ENCODE results near the gene LMAN2. TPM values are rescaled to one million over a fixed set of nuclear protein-coding genes. Genes with fewer than 3 reads are reported as not detected.
A peak's percentile ranks its signal among the peaks of the same experiment; 100 is the strongest.

LMAN2 gene
- total RNA-seq, 1 donor, result 190 TPM

DNA sequence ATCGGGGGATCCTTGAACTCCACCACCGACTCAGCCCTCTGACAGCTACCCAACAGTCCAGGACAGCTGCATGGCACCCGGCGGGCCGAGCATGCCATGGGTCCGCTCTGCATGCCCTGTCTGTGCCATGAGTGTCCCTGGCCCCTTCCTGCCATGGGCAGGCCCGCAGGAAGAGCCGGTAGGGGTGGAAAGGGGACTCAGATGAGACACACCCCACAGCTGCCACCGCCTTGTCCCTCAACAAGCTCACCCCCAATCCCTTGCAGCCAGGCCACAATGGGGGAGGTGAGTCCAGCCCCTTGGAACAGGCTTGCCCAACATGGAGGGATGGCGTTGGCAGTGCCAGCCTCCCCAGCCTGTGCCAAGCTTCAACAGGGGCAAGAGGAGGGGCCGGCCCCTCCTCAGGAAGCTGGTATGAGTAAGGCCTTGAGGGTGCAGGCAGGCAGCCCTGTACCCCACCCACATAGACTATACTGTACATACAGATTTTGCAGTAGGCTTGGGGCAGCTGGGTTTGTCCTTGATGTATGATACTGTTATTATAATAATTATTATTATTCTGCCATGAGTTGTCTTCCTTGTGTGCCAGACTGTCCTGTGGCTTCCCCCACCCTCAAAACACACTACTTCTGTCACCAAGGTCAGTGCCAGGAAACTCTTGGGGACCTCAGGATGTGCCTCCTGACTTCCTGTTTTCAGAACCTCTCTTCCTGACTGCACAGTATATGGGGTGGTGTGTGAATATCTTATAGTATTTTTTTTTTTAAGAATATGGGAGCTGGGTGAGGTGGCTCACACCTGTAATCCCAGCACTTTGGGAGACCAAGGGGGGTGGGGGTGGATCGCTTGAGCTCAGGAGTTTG, 20.8 kb upstream of the LMAN2 start:
- H3K4me3 ChIP-seq (ENCODE audit: low read depth, low read length), result no peak overlapping the region
- TF ChIP-seq, protein P1, sequence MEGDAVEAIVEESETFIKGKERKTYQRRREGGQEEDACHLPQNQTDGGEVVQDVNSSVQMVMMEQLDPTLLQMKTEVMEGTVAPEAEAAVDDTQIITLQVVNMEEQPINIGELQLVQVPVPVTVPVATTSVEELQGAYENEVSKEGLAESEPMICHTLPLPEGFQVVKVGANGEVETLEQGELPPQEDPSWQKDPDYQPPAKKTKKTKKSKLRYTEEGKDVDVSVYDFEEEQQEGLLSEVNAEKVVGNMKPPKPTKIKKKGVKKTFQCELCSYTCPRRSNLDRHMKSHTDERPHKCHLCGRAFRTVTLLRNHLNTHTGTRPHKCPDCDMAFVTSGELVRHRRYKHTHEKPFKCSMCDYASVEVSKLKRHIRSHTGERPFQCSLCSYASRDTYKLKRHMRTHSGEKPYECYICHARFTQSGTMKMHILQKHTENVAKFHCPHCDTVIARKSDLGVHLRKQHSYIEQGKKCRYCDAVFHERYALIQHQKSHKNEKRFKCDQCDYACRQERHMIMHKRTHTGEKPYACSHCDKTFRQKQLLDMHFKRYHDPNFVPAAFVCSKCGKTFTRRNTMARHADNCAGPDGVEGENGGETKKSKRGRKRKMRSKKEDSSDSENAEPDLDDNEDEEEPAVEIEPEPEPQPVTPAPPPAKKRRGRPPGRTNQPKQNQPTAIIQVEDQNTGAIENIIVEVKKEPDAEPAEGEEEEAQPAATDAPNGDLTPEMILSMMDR (IDR thresholded peaks at IDR 0.05; ENCODE audit: insufficient read depth, low read length), result no peak
- DNase-seq (ENCODE audit: low read depth), result no peak

DNA sequence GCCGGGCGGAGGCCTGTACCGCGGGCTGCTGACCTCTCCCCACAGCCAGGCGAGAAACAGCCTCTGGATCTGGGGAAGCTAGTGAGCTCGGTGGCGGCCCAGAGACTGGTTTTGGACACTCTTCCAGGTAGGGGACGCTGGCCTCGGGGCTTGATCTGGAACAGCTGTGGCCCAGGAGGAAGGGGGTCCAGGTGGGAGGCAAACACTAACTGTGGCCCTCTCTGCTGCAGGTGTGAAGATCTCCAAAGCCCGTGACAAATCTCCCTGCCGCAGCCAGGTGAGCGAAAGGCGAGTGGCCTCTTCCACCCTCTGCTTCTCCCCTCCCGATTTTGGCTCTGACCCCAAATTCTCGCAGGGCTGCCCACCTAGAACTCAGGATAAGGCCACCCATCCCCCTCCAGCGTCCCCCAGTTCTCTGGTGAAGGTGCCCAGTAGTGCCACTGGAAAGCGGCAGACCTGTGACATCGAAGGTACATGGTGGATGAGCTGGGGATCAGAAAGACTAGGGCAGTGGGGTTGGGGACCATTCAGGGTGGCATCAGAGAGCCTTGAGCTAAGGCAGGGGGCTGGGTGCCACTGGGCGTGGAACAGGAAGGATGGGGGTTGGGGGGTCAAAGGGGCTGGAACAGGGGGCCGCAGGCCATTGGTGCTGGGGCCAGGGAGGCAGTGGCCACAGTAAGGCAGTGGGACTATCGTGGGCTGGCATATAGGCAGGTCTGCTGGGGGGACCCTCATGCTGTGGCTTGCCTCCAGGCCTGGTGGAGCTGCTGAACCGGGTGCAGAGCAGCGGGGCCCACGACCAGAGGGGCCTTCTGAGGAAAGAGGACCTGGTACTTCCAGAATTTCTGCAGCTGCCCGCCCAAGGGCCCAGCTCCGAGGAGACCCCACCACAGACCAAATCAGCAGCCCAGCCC, 19.9 kb upstream of the LMAN2 start:
- DNase-seq (ENCODE audit: low read depth), result no peak
- peak overlapping the region; percentile 69 for H3K4me3 ChIP-seq (ENCODE audit: low read depth, low read length)
- TF ChIP-seq, protein P1 (IDR thresholded peaks at IDR 0.05; ENCODE audit: insufficient read depth, low read length), result peak; percentile 5

DNA sequence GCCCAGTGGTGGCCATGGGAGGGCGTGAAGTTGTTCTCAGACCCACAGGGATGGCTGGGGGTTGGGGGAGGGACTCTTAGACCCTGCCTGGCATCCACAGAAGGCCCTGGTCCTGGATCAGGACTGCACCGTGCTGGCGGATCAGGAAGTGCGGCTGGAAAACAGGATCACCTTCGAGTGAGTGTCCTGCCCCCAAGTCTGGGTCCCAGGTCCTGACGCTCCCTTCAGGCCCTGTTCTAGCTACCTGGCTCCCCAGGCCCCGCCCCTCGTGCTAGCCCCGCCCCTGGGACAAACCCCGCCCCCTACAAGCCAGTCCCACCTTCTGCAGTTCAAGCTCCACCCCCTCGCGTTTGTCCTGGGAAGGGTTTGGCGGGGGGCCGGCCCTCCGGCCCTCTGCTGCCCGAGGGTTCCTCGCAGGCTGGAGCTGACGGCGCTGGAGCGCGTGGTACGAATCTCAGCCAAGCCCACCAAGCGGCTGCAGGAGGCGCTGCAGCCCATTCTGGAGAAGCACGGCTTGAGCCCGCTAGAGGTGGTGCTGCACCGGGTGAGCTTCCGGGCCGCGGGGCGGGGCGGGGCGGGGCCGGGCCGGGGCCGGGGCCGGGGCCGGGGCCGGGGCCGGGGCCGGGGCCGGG, 19.1 kb upstream of the LMAN2 start:
- DNase-seq (ENCODE audit: low read depth), result peak; percentile 82
- TF ChIP-seq, protein P1 (IDR thresholded peaks at IDR 0.05; ENCODE audit: insufficient read depth, low read length), result peak; percentile 69
- H3K4me3 ChIP-seq (ENCODE audit: low read depth, low read length), result peak overlapping the region; percentile 69

DNA sequence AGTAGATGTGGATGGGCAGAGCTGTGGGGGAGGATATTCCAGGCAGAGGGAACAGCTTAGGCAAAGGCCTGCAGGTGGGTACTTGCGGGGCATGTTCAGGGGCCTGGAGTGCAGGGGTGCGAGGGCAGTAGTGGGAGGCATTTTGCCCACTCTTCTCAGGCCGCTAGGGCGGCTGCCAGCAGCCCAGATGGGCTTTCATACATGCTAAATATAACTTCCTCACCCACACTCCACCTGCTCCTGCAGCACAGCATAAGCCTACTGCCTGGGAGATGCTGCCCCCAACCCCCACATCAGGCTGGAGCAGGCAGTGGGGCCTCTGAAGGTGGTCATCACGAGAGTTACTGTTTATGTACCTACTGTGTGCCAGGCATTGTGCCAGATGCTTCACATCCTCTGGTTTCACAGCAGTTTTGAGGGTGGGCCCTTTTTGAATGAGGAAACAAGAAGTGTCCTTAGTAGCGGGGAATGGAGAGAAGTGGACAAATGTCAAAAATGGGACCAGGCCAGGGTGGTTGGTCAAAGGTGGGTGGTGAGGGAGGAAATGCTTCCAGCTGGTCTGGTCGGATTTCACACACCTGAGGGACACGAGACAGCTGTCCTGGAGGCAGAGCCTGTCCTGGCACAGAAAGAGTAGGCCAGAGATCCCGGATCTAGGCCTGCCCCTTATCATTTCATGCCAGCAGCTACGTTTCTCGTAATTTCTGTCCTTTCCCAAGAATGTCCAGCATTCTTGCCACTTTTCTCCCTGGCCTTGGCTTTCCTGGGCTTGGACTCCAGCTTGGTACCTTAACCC, 18.4 kb upstream of the LMAN2 start:
- no peak for DNase-seq (ENCODE audit: low read depth)
- H3K4me3 ChIP-seq (ENCODE audit: low read depth, low read length), result no peak overlapping the region
- TF ChIP-seq, protein P1 (IDR thresholded peaks at IDR 0.05; ENCODE audit: insufficient read depth, low read length), result no peak

DNA sequence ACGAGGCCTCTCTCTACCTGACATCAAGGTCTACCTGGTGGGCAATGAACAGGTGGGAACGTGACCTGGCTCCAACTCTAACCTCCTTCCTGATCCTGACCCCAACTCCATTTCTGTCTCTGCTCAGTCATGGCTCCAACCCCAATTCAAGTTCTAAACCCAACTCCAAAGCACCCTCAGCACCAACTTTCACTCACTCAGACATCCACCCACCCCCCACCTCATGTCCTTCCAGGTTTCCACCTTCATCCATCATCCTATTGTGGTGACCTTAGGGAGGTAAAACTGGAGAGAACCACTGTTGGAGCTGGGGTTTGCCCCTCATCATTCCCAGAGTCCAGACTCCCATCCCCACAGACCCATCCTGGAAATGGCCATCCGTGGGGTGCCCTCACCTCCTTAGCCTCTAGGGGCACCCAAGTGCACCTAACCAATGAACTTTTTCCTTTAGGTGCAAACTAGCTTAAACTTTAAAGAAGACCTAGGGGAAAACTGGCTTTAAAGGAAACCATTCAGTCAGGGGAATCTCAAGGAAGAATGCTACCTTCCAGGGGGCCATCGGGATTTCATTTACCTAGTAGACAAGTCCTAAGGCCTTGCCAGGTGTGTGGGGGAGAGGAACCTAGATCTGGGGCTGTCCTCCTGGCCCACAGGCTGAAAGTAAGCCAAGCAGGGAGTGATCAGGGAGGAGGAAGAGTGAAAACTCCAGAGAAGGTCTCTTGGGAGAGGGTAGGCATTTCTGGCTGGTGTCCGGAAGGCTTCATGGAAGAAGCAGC, 17.6 kb upstream of the LMAN2 start:
- peak; percentile 20 for DNase-seq (ENCODE audit: low read depth)
- H3K4me3 ChIP-seq (ENCODE audit: low read depth, low read length), result no peak overlapping the region
- TF ChIP-seq, protein P1 (IDR thresholded peaks at IDR 0.05; ENCODE audit: insufficient read depth, low read length), result peak; percentile 81

Measured in fibroblast of the aortic adventitia (primary cell).